B cell (primary cell): Measurements from ENCODE around the gene ABCC9. TPM values are rescaled to one million over a fixed set of nuclear protein-coding genes. Genes with fewer than 3 reads are reported as not detected.

Experiments
- ATAC-seq: fragments of 200-7000 bp; cut with Tn5 transposase; one replicate; pipeline ENCODE4 v1.10.0; 2021; ENCODE audit warnings: low read depth, mild to moderate bottlenecking, moderate number of reproducible peaks, moderate library complexity
- CTCF ChIA-PET: fragments of 350-600 bp; sonication (Branson Sonifier 250); formaldehyde crosslinking; loops from one replicate; lab custom pipeline; 2021; ENCODE audit warnings: antibody characterized with exemption, inconsistent platforms; lab: Charles Lee
- POLR2A ChIA-PET: fragments of 350-600 bp; sonication (Branson Sonifier 250); formaldehyde crosslinking; loops from one replicate; lab custom pipeline; 2021; ENCODE audit warnings: antibody characterized with exemption; lab: Charles Lee
- DNase-seq: peaks from one replicate; pipeline ENCODE4 v3.0.0; 2013
- H2AFZ ChIP-seq: 2 replicates; pipeline ENCODE4 v1.6.1; 2012; ENCODE audit warnings: mild to moderate bottlenecking, low read depth, low read length; ENCODE audit not compliant: insufficient read depth, poor library complexity, severe bottlenecking
- H3K27ac ChIP-seq, 2 donors: 1 replicate in 1 of 2; 2 replicates in 1 of 2; pipeline ENCODE4 v1.5.1; 2012 to 2013; ENCODE audit warnings: low read length in 2 of 2, mild to moderate bottlenecking in 2 of 2, moderate library complexity in 1 of 2
- H3K27me3 ChIP-seq, 4 experiments: fragments of 200-600 bp in 1 of 4; sonication (generic) in 1 of 4; replicated peaks in 1 of 4; 1 replicate in 2 of 4; 2 replicates in 2 of 4; pipeline versions ENCODE4 v1.6.1 to v1.7.0; 2013 to 2016; ENCODE audit warnings: low read length in 3 of 4, mild to moderate bottlenecking in 2 of 4, mixed read lengths in 1 of 4, moderate library complexity in 1 of 4; ENCODE audit not compliant: insufficient read depth in 4 of 4, control insufficient read depth in 3 of 4; ENCODE audit errors: control extremely low read depth in 1 of 4
- H3K36me3 ChIP-seq, 2 experiments: replicated peaks in 1 of 2; 1 replicate in 1 of 2; 2 replicates in 1 of 2; pipeline versions ENCODE4 v1.6.1 to v1.7.1; 2013; ENCODE audit warnings: low read length in 1 of 2; ENCODE audit not compliant: insufficient read depth in 2 of 2, control insufficient read depth in 1 of 2; ENCODE audit errors: control extremely low read depth in 1 of 2, extremely low read depth in 1 of 2
- H3K4me1 ChIP-seq, 2 donors: fragments of 200-600 bp in 1 of 2; sonication (generic) in 1 of 2; 1 replicate in 1 of 2; 2 replicates in 1 of 2; pipeline versions ENCODE4 v1.5.1 to v1.6.1; 2013 to 2017; ENCODE audit warnings: low read length in 2 of 2; ENCODE audit not compliant: control insufficient read depth in 2 of 2, insufficient read depth in 2 of 2
- H3K4me2 ChIP-seq: replicated peaks from 2 replicates; pipeline ENCODE3; 2012; ENCODE audit warnings: mild to moderate bottlenecking, low read depth, low read length; ENCODE audit not compliant: poor library complexity, severe bottlenecking
- H3K4me3 ChIP-seq, 5 experiments: fragments of 200-600 bp in 1 of 5; sonication (generic) in 1 of 5; 1 replicate in 3 of 5; 2 replicates in 2 of 5; pipeline versions ENCODE4 v1.5.1 to v1.7.0; 2011 to 2016; ENCODE audit warnings: low read length in 4 of 5, mild to moderate bottlenecking in 4 of 5, low read depth in 2 of 5, control low read depth in 1 of 5, moderate library complexity in 1 of 5; ENCODE audit not compliant: insufficient read depth in 1 of 5; ENCODE audit errors: control extremely low read depth in 1 of 5, extremely low read depth in 1 of 5
- H3K79me2 ChIP-seq: fragments of 200-600 bp; sonication (generic); one replicate; pipeline ENCODE4 v1.6.0; 2016; ENCODE audit warnings: low read length; ENCODE audit not compliant: control insufficient read depth, insufficient read depth
- H3K9ac ChIP-seq: fragments of 200-600 bp; sonication (generic); 2 replicates; pipeline ENCODE4 v1.6.1; 2017; ENCODE audit warnings: mild to moderate bottlenecking, low read length, moderate library complexity
- H3K9me3 ChIP-seq, 3 donors: one replicate each; pipeline versions ENCODE4 v1.6.1 to v1.7.1; 2013; ENCODE audit warnings: low read length in 2 of 3; ENCODE audit not compliant: control insufficient read depth in 2 of 3, insufficient read depth in 1 of 3; ENCODE audit errors: control extremely low read depth in 1 of 3
- H4K20me1 ChIP-seq: 2 replicates; pipeline ENCODE4 v1.6.0; 2012; ENCODE audit warnings: mild to moderate bottlenecking, low read length; ENCODE audit not compliant: insufficient read depth, control insufficient read depth, poor library complexity, severe bottlenecking
- H3K27ac Mint-ChIP-seq: one replicate; pipeline ENCODE4 v1.8.0; 2021; ENCODE audit warnings: mixed read lengths
- H3K27me3 Mint-ChIP-seq: one replicate; pipeline ENCODE4 v1.8.0; 2021; ENCODE audit warnings: mixed read lengths
- H3K4me1 Mint-ChIP-seq: one replicate; pipeline ENCODE4 v1.8.0; 2021; ENCODE audit warnings: mixed read lengths
- H3K4me3 Mint-ChIP-seq: one replicate; pipeline ENCODE4 v1.8.0; 2021; ENCODE audit warnings: mixed read lengths
- H3K9me3 Mint-ChIP-seq: one replicate; pipeline ENCODE4 v1.8.0; 2022; ENCODE audit warnings: mixed read lengths; ENCODE audit not compliant: insufficient read depth
- CTCF ChIP-seq: fragments of 200-600 bp; IDR thresholded peaks from one replicate; pipeline ENCODE4 v1.8.0; 2022; ENCODE audit warnings: antibody characterized with exemption, mild to moderate bottlenecking
- EZH2 ChIP-seq: IDR thresholded peaks from 2 replicates; pipeline ENCODE4 v1.6.1; 2012; ENCODE audit warnings: borderline replicate concordance, low read depth, mild to moderate bottlenecking, moderate library complexity, low read length; ENCODE audit not compliant: insufficient read depth, poor library complexity, severe bottlenecking
- WGBS: methylation state at CpG from one replicate; pipeline ENCODE4 v1.1.5; 2013; ENCODE audit warnings: missing lambda C conversion rate; ENCODE audit not compliant: insufficient coverage; 5-methylcytosine and 5-hydroxymethylcytosine counted together
- intact Hi-C: fragments of 100-400 bp; cut with micrococcal nuclease; formaldehyde crosslinking; loops from one replicate; pipeline ENCODE4 v1.10.0; 2022
- polyA plus RNA-seq: library from polyadenylated mRNA; depleted of rRNA; stranded (reverse); fragments of >200 nt; gene quantifications from 2 replicates; pipeline ENCODE4 v1.2.3, GENCODE V29; 2012
- total RNA-seq, 2 donors: library from RNA; stranded (reverse); fragments of 120-200 nt in 1 of 2; gene quantifications; 1 replicate in 1 of 2; 2 replicates in 1 of 2; pipeline versions ENCODE4 v1.2.3 to v1.2.4, GENCODE V29; 2013 to 2022

The ABCC9 gene
- total and polyA plus RNA-seq, 2 donors (not counting 1 experiment from before 2014, with no cell fraction given), result not detected

DNA sequence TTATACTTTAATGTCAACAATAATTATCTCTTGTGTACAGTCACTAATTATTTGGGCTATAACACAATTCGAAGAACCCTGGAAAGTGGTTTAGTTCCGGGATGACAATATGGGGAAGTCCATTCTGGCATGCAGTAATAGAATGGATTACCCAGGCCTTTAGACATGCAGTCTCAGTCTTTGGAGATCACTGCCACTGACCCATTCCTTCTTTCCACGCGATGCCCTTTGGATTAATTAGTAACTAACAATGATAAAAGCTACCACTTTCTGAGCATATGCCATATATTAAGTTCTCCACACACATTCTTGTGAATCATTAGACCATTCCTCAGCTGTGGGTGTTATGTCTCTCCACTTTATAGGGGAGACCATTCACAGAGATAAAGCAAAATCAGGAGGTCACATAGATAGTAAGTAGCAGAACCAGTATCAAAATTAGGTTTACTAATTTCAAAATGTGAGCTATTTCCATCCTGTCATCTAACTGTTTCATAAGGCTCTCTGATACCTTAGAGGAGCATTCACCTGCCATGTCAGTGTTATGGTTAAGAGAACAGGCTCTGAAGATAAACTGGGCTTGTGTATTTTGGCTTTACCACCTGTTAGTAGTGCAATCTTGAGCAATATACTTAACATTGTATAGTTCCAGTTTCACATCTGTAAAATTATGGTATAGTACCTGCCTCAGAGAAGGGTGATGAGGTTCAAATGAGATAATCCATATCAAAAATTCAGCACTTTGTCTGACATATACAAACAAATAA lies 139.5 kb downstream of the ABCC9 start:
- Mint-ChIP-seq H3K4me3 (no peak overlapping the region), H3K9me3 (no peaks in the 10 kb centered on the region), H3K27ac (no peak overlapping the region), H3K27me3 (no peaks in the 10 kb centered on the region), H3K4me1 (no peaks in the 10 kb centered on the region)
- H3K79me2 ChIP-seq, result no peaks in the 10 kb centered on the region
- ChIA-PET CTCF (interaction anchor here (1.0 kb wide), 1 partner anchor 104 kb away, joined by 4 read pairs; no protein-coding TSS in a partner anchor), POLR2A (no interaction called here)
- H3K36me3 ChIP-seq, result no peaks in the 10 kb centered on the region
- no peak overlapping the region for H2AFZ ChIP-seq
- intact Hi-C loops, result no loop called here
- DNase-seq (no peak), ATAC-seq (no peak)
- H3K4me1 ChIP-seq, result no peaks in the 10 kb centered on the region
- WGBS, result no CpG with 5 or more reads among the region's 4 CpGs
- H3K9ac ChIP-seq, result no peak overlapping the region
- no peak for TF ChIP-seq CTCF
- TF ChIP-seq EZH2, result no peak
- H4K20me1 ChIP-seq, result no peaks in the 10 kb centered on the region
- H3K4me2 ChIP-seq, result no peak overlapping the region
- H3K27ac ChIP-seq, result no peak overlapping the region
- no peaks in the 10 kb centered on the region for H3K9me3 ChIP-seq
- H3K4me3 ChIP-seq, result no peak overlapping the region
- no peaks in the 10 kb centered on the region for H3K27me3 ChIP-seq

GRCh38 chr12:21800011-21800410 lies 141.2 kb downstream of the ABCC9 start:
- POLR2A ChIA-PET, result no interaction called here
- no peak overlapping the region for H3K27ac ChIP-seq
- DNase-seq, result no peak
- H3K4me1 ChIP-seq, result no peaks in the 10 kb centered on the region
- H3K4me3 ChIP-seq, result no peak overlapping the region
- H3K9me3 Mint-ChIP-seq, result peaks cover 2% of the 10 kb centered on the region
- H3K27me3 Mint-ChIP-seq, result peaks cover 3% of the 10 kb centered on the region
- H3K27ac Mint-ChIP-seq, result no peak overlapping the region
- H3K27me3 ChIP-seq, result no peaks in the 10 kb centered on the region
- H3K9ac ChIP-seq, result no peak overlapping the region
- intact Hi-C loops, result no loop called here
- no peak overlapping the region for H2AFZ ChIP-seq
- no peak for TF ChIP-seq EZH2
- TF ChIP-seq CTCF, result no peak
- H3K79me2 ChIP-seq, result no peaks in the 10 kb centered on the region
- CTCF ChIA-PET, result no interaction called here
- H3K4me3 Mint-ChIP-seq, result no peak overlapping the region
- ATAC-seq, result no peak
- no peaks in the 10 kb centered on the region for H3K36me3 ChIP-seq
- H3K4me2 ChIP-seq, result no peak overlapping the region
- no peaks in the 10 kb centered on the region for H3K4me1 Mint-ChIP-seq
- no CpG with 5 or more reads among the region's 1 CpG for WGBS
- H3K9me3 ChIP-seq, result peaks cover 0 to 4% (median 0%) of the 10 kb centered on the region in 3 donors
- no peaks in the 10 kb centered on the region for H4K20me1 ChIP-seq
